ENCODE results near the gene ITPR1. TPM values are rescaled to one million over a fixed set of nuclear protein-coding genes. Genes with fewer than 3 reads are reported as not detected.

ITPR1 gene
- polyA plus RNA-seq, 1 of the 3 experiments (the other 2 are of a cell fraction) = 5.9 TPM

DNA sequence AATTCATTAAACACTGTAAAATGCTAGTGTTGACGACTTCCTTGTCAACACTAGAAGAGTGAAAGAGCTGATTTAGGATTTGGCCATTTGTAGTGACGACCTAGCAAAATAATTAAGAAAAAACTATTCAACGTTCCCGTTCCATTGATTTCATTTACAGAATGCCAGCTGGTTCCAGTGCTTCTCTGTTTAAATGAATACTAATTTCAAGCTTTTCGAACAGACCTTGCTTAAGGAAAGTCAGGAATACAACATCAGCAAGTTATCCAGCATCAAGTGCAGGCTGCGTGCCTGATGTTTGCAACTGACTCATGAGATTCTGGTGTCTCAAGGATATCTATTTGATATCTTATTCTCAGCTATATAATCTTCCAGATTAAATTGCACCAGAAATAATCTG, 387.7 kb downstream of the ITPR1 start:
- ChIA-PET CTCF (no interaction called here), POLR2A (no interaction called here)
- no peaks in the 10 kb centered on the region for H3K36me3 ChIP-seq (replicated peaks in 1 of 2; ENCODE audit: control insufficient read depth in 1 of 2, insufficient read depth in 2 of 2, low read length in 1 of 2)
- no peak overlapping the region for H3K4me3 ChIP-seq (ENCODE audit: low read depth in 2 of 2, low read length in 1 of 2)
- no peaks in the 10 kb centered on the region for H3K79me2 ChIP-seq (ENCODE audit: insufficient read depth)
- no peaks in the 10 kb centered on the region for H4K20me1 ChIP-seq (ENCODE audit: insufficient read depth)
- H3F3A ChIP-seq (replicated peaks; ENCODE audit: insufficient read depth) = no peaks in the 10 kb centered on the region
- H2AFZ ChIP-seq (ENCODE audit: low read depth) = no peak overlapping the region
- H3K9me3 ChIP-seq = no peaks in the 10 kb centered on the region
- TF ChIP-seq NFIC (IDR thresholded peaks at IDR 0.05; ENCODE audit: borderline replicate concordance) (no peak), GABPA (IDR thresholded peaks at IDR 0.05; ENCODE audit: low read depth) (no peak), MXI1 (IDR thresholded peaks at IDR 0.05; ENCODE audit: low read depth, low read length) (no peak), TCF12 (IDR thresholded peaks at IDR 0.05) (no peak), MAX (IDR thresholded peaks at IDR 0.05; ENCODE audit: low read depth) (no peak), YY1 (IDR thresholded peaks at IDR 0.05; ENCODE audit: low read depth) (no peak), FOSL2 (IDR thresholded peaks at IDR 0.05; ENCODE audit: borderline replicate concordance, low read depth) (no peak), RXRA (IDR thresholded peaks at IDR 0.05; ENCODE audit: borderline replicate concordance, low read depth) (no peak)
- H3K27me3 ChIP-seq (ENCODE audit: insufficient read depth) = no peaks in the 10 kb centered on the region
- no peaks in the 10 kb centered on the region for H3K4me1 ChIP-seq (ENCODE audit: control insufficient read depth in 1 of 2, insufficient read depth in 2 of 2, low read depth in 1 of 2, low read length in 1 of 2)
- no peak overlapping the region for H3K9ac ChIP-seq
- DNase-seq = no peak
- no peak overlapping the region for H3K27ac ChIP-seq (ENCODE audit: low read depth in 2 of 2, low read length in 1 of 2)
- no peaks in the 10 kb centered on the region for H3K9me2 ChIP-seq
- WGBS (ENCODE audit: low lambda C conversion rate) = 86% methylated on average over 6 of the region's 6 CpGs
- H3K4me2 ChIP-seq = no peak overlapping the region

DNA sequence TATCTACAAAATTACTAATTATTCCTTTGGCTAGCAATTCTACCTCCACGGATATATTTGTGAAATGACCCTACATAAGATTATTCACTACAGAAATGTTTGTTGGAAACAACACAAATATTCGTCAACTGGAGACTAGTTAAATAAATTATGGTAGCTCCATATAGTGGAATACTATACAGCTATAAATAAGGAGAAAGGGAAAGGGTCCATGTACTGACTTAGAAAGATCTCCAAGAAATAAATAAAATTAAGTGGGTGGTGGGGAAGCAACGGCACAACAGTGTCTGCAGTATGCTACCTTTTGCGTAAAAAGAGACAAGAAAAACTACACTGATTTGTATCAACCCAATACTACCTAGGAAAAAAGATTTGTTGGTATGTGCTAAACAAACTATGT, 389.4 kb downstream of the ITPR1 start:
- Histone ChIP-seq H3K36me3 (replicated peaks in 1 of 2; ENCODE audit: control insufficient read depth in 1 of 2, insufficient read depth in 2 of 2, low read length in 1 of 2) (no peaks in the 10 kb centered on the region), H3K9ac (no peak overlapping the region), H2AFZ (ENCODE audit: low read depth) (no peak overlapping the region), H3K4me2 (no peak overlapping the region), H3K9me3 (no peaks in the 10 kb centered on the region), H3F3A (replicated peaks; ENCODE audit: insufficient read depth) (no peaks in the 10 kb centered on the region), H3K4me1 (ENCODE audit: control insufficient read depth in 1 of 2, insufficient read depth in 2 of 2, low read depth in 1 of 2, low read length in 1 of 2) (no peaks in the 10 kb centered on the region), H3K27me3 (ENCODE audit: insufficient read depth) (no peaks in the 10 kb centered on the region), H3K79me2 (ENCODE audit: insufficient read depth) (no peaks in the 10 kb centered on the region), H3K27ac (ENCODE audit: low read depth in 2 of 2, low read length in 1 of 2) (no peak overlapping the region), H3K4me3 (ENCODE audit: low read depth in 2 of 2, low read length in 1 of 2) (no peak overlapping the region), H3K9me2 (no peaks in the 10 kb centered on the region), H4K20me1 (ENCODE audit: insufficient read depth) (no peaks in the 10 kb centered on the region)
- TF ChIP-seq NFIC (IDR thresholded peaks at IDR 0.05; ENCODE audit: borderline replicate concordance) (no peak), RFX5 (IDR thresholded peaks at IDR 0.05; ENCODE audit: low read length) (no peak), GABPA (IDR thresholded peaks at IDR 0.05; ENCODE audit: low read depth) (no peak), TAF1 (IDR thresholded peaks at IDR 0.05; ENCODE audit: borderline replicate concordance, low read depth, low read length) (no peak), USF1 (IDR thresholded peaks at IDR 0.05; ENCODE audit: borderline replicate concordance, low read depth) (no peak), TEAD4 (IDR thresholded peaks at IDR 0.05; ENCODE audit: borderline replicate concordance, insufficient read depth) (no peak), CHD2 (IDR thresholded peaks at IDR 0.05; ENCODE audit: low read length, partially characterized antibody) (no peak), JUND (IDR thresholded peaks at IDR 0.05) (no peak), ZBTB33 (IDR thresholded peaks at IDR 0.05; ENCODE audit: borderline replicate concordance, low read depth) (no peak), RCOR1 (IDR thresholded peaks at IDR 0.05; ENCODE audit: low read length) (no peak), SIN3A (IDR thresholded peaks at IDR 0.05; ENCODE audit: borderline replicate concordance, low read depth, low read length) (no peak), SMC3 (IDR thresholded peaks at IDR 0.05; ENCODE audit: low read depth, low read length) (no peak), EP300 (IDR thresholded peaks at IDR 0.05; ENCODE audit: borderline replicate concordance in 1 of 2, low read depth in 1 of 2, low read length in 1 of 2) (no peak), EZH2phosphoT487 (IDR thresholded peaks at IDR 0.05; ENCODE audit: borderline replicate concordance, low read depth) (no peak), RAD21 (IDR thresholded peaks at IDR 0.05; ENCODE audit: low read length) (no peak), MAX (IDR thresholded peaks at IDR 0.05; ENCODE audit: low read depth) (no peak), POLR2AphosphoS5 (IDR thresholded peaks at IDR 0.05; ENCODE audit: low read depth, low read length) (no peak)
- TF ChIP-seq, protein P1, sequence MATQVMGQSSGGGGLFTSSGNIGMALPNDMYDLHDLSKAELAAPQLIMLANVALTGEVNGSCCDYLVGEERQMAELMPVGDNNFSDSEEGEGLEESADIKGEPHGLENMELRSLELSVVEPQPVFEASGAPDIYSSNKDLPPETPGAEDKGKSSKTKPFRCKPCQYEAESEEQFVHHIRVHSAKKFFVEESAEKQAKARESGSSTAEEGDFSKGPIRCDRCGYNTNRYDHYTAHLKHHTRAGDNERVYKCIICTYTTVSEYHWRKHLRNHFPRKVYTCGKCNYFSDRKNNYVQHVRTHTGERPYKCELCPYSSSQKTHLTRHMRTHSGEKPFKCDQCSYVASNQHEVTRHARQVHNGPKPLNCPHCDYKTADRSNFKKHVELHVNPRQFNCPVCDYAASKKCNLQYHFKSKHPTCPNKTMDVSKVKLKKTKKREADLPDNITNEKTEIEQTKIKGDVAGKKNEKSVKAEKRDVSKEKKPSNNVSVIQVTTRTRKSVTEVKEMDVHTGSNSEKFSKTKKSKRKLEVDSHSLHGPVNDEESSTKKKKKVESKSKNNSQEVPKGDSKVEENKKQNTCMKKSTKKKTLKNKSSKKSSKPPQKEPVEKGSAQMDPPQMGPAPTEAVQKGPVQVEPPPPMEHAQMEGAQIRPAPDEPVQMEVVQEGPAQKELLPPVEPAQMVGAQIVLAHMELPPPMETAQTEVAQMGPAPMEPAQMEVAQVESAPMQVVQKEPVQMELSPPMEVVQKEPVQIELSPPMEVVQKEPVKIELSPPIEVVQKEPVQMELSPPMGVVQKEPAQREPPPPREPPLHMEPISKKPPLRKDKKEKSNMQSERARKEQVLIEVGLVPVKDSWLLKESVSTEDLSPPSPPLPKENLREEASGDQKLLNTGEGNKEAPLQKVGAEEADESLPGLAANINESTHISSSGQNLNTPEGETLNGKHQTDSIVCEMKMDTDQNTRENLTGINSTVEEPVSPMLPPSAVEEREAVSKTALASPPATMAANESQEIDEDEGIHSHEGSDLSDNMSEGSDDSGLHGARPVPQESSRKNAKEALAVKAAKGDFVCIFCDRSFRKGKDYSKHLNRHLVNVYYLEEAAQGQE (IDR thresholded peaks at IDR 0.05; ENCODE audit: low read depth, low read length) = no peak
- ChIA-PET CTCF (interaction anchor here (1.0 kb wide), 1 partner anchor 11 kb away, joined by 4 read pairs; no protein-coding TSS in a partner anchor), POLR2A (no interaction called here)
- DNase-seq = no peak
- 85% methylated on average over 4 of the region's 4 CpGs for WGBS (ENCODE audit: low lambda C conversion rate)

Measured in SK-N-SH (cell line).